Inflammatory macrophage (primary cell): ENCODE measurements around the gene ACTN1.
"Not testable (repeated sequence)": the region's sequence is repeated elsewhere in the genome, so short reads cannot be mapped to it uniquely, and the experiment has no call there.

Source experiments
- DNase-seq, 2 donors: peaks; one replicate each; pipeline ENCODE4 v3.0.0-alpha.2; 2020 to 2022
- total RNA-seq, 18 experiments: gene quantifications; one replicate each; lab custom pipeline; 2026; ENCODE audit warnings: mixed read lengths in 6 of 18, inconsistent platforms in 2 of 18; lab: John Stamatoyannopoulos, UW

The ACTN1 gene
- 393 to 943 (median 676) reads per million in 18 experiments for total RNA-seq

DNA sequence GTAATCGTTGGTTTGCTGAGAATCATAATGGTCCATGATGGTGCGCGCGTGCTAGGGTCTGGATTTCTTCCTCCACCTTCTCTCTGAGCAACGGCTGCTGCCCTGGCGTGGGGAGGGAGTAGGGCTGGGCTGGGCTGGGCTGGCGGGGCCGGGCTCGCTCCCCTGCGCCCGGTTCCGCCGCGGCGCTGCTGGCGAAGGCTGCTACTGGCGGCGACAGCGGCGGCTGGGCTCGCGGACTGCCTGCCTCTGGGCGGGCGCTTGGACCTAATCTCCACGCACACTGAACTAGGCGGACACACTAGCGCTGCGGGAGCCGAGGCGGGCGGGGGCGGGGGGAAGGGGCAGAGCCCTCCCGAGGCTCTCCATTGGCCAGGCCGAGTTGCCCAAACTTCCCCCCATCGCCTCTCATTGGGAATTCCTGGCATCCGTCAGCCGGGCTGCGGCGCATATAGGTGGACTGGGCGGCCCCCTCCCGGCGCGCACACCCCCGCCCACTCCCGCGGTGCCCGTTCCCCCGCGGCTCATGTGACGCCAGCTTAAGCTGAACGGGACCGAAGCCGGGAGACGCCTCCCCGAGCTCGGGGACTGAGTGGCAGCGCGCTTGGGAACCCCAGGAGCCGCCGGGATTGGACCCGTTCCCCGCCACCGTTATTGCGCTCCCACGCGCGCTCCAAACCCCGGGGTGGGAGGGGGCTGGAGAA lies at the start of gene ACTN1:
TSS of gene ACTN1 (minus strand) at position 282 of the 701 bp plus-strand sequence. CDS start at position 36, 246 bp downstream.
- DNase-seq = peak; percentile 96 to 97

DNA sequence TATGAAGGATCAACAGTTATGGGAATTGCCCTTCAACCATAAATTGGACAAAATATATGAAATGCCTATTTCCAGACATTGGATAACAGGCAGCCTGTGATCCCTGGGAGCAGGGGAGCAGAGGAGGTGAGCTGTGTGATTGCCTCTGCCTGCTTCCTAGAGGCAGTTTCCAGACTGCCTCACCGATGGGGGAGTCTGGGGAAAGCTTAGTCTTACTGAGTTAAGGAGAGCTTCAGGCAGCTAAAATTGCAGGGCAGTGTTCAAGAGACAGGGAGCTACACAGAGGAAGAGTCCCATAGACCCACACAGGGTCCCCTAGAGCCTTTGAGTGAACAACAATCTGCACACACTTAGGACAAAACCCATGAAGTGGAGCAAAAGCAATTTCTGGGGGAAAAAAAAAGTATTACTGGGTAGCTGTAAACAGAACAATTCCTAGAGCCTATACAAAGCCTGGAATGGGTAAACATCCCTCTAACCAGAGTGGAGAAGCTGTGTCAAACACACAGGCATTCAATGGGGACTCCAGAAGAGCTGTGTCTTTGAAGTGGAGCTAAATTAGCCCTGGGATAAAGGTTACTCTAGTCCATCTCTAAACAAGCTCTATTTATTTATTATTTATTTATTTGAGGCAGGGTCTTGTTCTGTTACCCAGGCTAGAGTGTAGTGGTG lies 48.3 kb upstream of the ACTN1 start:
- no peak for DNase-seq

DNA sequence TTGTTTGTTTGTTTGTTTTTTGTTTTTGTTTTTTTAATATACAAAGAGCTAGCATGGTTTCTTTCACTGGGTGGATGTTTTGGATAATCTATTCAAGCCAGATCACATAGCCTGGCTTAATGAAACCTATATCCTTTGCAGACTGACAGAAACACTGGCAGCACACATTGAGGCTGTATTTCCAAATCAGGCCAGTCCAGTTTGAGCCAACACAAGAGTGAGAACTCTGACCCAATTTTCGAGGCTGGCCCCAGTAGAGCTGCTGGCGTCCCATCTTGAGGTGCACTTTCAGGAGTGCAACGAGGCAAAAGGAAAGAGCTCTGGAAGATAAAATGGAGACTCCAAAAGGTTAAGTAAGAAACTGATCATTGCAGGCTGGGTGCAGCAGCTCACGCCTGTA lies 43.9 kb upstream of the ACTN1 start:
- no peak for DNase-seq

DNA sequence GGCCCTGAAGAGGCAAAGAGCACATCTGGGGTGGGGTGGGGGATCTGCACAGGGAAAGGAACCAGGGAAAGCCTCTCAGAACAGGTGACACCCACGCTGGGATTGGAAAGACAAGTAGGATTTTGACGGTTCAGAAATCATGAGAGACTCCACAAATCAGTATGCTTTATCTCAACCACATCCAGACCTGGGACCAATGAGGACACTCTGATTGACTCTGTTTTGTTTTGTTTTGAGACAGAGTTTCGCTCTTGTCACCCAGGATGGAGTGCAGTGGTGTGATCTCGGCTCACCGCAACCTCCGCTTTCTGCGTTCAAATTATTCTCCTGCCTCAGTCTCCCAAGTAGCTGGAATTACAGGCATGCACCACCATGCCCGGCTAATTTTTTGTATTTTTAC lies 43.0 kb upstream of the ACTN1 start:
- not testable (repeated sequence) for DNase-seq

- DNase-seq = no peak
Measured at GRCh38 chr14:69017706-69018105, 38.6 kb upstream of the ACTN1 start.

GRCh38 chr14:69014829-69015259 lies 35.7 kb upstream of the ACTN1 start:
- DNase-seq = peak in 1 of 2 donors; percentile 55

DNA sequence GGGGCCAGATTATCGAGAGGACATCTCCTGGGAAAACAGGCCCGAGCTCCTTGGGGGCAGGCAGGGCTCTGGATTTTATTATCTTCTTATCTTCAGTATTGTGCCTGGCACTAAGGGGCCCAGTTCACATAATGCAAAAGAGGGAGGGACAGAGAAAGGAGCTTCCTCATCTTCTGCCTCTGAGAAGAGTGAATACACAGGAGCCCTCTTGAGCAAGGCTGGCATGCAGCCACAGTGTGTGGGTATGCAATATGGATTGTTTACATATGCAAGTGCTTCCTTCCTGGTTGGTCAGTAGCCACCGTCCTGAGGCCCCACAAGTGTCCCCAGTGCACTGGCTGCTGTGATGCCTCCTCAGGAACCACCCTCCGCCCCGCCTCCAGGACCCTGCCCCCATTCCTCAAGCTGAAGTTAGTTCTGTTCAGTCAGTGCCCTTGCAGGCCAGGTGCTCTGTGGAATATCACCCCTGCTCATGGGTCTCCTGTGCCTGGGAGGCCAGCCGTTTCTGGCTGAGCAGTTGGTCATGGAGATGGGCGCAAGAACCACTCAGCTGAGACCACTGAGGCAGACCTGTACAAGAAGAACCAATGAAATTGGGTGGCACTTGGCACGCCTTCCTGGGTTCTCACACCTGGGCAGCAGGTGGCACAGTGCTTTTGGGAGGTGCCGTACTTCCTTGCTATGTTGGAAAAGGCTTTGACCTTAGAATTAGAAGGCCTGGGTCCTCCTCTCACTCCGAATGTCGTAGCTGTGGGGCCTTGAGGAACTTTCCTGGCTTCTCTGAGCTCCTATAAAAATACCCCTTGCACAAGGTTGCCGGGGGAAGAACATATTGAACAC lies 35.1 kb upstream of the ACTN1 start:
- peak; percentile 97 to 98 for DNase-seq

DNA sequence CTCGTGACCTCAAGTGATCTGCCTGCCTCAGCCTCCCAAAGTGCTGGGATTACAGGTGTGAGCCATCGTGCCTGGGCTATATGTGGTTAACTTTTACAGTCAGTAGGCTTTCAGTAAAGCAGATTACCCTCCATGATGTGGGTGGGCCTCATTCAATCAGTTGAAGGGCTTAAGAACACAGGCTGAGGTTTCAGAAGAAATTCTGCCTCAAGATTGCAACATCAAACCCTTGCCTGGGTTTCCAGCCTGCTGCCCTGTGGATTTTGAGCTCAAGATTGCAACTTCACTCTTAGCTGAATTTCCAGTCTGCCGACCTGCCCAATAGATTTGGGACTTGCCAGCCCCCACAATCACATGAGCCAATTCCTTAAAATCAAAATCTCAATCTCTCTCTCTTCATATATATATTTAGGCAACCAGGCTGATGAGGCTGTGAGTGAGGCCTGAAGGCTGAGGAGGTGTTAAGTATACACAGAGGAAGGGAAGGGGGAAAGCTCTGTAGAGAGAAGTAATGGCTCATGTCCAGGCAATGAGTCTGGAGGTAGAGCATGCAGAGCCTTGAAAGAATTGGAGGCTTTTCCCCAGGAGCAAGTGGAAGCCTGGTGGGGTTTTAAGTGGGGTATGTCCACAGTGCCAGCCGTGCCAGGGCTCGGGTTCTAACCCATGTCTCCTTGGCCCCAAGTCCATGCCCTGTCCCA lies 33.3 kb upstream of the ACTN1 start:
- DNase-seq = peak; percentile 78 to 80

DNA sequence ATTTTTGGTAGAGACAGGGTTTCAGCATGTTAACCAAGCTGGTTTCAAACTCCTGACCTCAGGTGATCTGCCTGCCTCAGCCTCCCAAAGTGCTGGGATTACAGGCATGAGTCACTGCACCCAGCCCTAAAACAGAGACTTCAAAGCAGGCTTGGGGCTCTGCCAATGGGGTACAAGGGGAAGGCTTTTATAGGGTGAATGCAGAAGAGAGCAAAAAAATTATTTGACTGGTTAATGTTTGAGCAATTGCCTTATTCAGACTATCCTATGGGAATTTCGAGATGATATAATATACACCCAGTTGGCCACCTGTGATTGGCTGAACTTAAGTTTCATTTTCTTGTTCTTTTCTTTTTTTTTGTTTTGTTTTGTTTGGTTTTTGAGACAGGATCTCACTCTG lies 31.5 kb upstream of the ACTN1 start:
- no peak for DNase-seq

DNA sequence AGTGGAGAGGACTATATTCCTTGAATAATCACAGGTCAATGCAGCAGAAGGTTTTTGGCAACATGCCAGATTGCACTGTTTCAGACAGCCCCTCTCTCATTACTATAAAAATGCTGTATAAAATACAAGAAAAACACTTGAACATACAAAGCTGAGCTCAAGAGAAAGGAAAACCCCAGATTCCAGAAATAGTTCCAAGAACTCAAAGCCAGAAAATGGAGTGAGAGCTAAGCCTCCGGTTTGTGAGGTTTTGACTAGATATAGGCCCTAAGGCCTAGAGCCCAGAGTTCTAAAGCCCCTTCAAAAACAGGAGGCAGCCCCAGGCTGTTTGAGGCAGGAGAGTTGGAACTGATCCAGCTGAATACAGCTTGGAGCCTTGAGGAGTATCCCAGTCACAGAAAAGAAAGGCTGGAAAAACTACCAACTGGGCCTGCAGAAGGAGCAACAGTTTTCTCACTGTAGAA lies 29.4 kb upstream of the ACTN1 start:
- DNase-seq = no peak

DNA sequence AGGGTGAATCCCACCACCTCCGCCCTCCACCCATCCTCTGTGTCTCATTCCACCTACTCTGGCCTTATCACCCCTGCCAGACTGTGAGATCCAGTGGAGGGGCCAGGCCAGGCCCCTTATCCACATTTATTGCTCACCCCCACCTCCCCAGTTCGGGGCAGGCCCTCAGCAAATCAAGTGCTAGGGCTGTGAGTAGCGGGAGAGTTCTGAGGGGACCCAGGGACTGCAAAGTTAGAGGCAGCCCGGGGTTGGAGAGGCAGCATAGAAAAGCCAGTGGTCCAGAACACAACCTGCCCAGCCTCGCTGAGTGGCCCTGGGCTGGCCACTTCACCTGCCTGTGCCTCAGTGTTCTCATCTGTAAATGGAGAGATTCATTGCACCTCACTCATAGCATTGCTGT lies 27.2 kb upstream of the ACTN1 start:
- no peak for DNase-seq

GRCh38 chr14:69005432-69006148 lies 26.5 kb upstream of the ACTN1 start:
- no peak for DNase-seq

- no peak for DNase-seq
Measured at GRCh38 chr14:69004731-69005431, 25.8 kb upstream of the ACTN1 start.

GRCh38 chr14:69003626-69004025 lies 24.5 kb upstream of the ACTN1 start:
- DNase-seq = no peak

- DNase-seq = peak; percentile 26 to 60
Measured at GRCh38 chr14:69002069-69002468, 23.0 kb upstream of the ACTN1 start.

DNA sequence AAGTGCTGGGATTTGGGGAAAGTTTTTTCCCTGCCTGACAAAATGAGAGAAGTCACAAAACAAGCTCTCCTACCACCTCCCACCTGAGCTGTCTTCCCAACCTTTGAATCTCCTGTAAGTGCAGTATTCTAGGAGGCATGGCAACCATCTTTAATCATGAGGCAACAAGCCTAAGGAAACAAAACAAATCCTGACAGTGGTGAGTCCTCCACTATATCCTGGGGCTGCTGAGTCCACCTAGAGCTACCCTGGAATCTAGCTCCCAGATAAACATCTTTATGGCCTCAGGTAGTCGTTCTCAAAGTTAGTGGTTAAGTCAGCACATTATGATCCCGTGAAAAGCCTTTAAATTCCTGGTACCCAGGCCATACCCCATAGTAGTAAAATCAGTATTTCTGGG lies 22.3 kb upstream of the ACTN1 start:
- no peak for DNase-seq

DNA sequence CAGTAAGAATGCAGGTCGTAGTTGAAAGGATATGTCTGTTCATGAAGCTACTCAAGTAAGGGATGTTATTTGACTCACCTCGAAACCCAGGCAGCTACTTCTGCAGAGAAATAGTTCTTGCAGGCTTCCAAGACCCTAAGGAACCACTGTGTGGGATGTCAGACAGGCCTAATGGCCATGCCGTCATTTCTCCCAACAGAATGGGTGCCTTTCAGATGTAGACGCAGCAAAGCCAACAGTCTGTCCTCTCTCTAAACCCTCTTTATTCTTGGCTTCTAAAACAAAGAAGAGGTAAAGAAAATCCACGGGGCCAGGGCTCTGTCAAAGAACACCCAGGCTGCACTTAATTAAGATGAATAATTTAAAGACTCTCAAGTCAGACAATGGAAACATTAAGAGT lies 19.0 kb upstream of the ACTN1 start:
- no peak for DNase-seq

GRCh38 chr14:68995731-68996130 lies 16.6 kb upstream of the ACTN1 start:
- DNase-seq = no peak

DNA sequence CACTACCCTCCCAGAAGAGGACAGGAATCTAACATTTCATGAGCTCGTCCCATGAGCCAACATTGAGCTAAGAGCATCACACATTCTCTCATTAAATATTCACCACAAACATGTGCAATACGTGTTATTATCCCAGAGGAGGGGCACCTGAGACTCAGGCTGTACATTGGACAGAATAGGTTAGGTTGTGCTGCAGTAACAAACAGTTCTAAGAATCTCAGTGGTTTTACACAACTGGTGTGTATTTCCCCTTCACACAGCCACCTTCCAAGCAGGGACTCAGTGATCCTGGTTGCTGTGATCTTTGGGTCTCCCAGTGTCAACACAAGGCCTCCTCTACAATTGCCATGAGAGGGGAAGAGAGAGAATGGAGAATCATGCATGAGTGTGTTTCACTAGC lies 15.0 kb upstream of the ACTN1 start:
- no peak for DNase-seq

DNA sequence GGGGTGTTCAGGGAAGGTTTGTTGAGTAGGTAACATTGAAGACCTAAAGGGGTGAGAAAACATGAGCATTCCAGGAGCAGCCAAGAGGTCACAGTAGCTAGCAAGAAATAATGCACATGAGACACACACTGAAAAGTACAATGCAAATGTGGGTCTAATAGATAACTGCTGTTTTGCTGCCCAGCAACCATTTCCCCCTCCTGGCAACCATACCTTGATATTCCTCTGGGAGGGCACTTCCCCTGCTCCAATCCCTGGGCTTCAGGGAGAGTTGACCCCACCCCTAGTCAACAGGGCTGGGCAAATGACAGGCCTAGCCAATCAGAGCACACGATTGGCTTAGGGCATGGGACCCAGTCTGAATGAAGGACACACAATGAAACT lies 8.5 kb upstream of the ACTN1 start:
- no peak for DNase-seq

DNA sequence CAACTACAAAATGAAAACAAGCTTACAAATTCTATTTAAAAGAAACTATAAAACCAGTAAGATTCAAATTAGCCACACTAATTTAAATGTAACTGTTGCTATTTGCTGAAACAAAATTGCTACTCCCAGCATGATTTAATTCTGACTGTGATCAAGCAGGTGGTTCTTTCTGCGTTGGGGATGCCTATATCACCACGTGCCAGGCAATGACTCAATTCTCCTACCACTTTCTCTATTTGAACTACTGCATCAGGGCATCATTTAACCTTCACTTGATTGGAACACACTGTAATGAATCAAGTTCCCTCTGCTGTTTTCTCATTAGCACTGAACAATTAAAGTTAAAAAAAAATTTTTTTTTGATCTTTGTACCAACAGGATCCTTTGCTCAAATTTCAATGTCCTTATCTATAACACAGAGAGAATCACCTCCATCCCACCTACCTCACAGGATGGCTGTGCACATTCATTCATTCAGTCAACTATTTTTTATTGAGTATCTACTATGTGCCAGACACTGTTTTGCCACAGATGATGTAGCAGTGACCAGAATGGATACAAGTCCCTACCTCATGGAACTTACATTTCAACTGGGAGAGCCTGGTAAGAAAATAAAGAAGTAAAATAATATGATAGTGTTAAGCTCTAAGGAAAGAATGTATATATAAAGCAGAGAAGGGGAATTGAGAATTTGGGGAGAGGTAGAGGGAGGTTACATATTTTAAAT lies 8.0 kb upstream of the ACTN1 start:
- no peak for DNase-seq
